ENCODE data around the gene TEX30.

DNA sequence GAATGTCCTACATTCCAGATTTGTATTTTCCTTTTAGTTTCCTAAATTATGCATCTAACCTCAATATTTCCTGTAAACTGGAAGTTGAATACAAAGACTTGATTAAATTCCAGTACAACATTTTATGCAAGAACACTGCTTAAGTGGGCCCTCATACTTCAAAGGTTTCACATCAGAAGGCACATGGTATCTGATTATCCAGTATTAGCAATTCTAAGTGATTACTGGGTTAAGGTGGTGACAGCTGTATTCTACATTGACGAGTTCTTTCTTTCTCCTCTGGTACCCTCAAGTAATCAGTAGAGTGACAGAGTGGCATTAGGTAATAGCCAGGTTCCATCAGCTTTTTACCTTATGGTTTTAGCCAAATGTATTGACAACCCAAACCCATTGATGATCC lies 43.7 kb upstream of the TEX30 start:
- TF ChIP-seq, protein P1, sequence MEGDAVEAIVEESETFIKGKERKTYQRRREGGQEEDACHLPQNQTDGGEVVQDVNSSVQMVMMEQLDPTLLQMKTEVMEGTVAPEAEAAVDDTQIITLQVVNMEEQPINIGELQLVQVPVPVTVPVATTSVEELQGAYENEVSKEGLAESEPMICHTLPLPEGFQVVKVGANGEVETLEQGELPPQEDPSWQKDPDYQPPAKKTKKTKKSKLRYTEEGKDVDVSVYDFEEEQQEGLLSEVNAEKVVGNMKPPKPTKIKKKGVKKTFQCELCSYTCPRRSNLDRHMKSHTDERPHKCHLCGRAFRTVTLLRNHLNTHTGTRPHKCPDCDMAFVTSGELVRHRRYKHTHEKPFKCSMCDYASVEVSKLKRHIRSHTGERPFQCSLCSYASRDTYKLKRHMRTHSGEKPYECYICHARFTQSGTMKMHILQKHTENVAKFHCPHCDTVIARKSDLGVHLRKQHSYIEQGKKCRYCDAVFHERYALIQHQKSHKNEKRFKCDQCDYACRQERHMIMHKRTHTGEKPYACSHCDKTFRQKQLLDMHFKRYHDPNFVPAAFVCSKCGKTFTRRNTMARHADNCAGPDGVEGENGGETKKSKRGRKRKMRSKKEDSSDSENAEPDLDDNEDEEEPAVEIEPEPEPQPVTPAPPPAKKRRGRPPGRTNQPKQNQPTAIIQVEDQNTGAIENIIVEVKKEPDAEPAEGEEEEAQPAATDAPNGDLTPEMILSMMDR (IDR thresholded peaks at IDR 0.05): no peak
- TF ChIP-seq POLR2A (IDR thresholded peaks at IDR 0.05): no peak

Data from esophagus squamous epithelium (tissue), 4 donors.